Stimulated activated CD8-positive, alpha-beta memory T cell treated with anti-CD3 and anti-CD28 coated beads, Interleukin-4, amount 100 ng/mL, for 4 hours (primary cell): ENCODE measurements around the gene PRPSAP1.

Experiments used
- DNase-seq, 2 donors: peaks; one replicate each; pipeline ENCODE4 v3.0.0-alpha.2; 2020; ENCODE audit warnings: low read depth in 2 of 2, low spot score in 1 of 2

Gene PRPSAP1

GRCh38 chr17:76353599-76354316 lies at the start of gene PRPSAP1:
TSS of gene PRPSAP1 (minus strand) at chr17:76353916. CDS start at chr17:76353703, 213 bp downstream.
- peak; percentile 58 to 59 for DNase-seq

- no peak for DNase-seq
These were observed 49.0 kb upstream of the PRPSAP1 start for GRCh38 chr17:76402711-76403110.

GRCh38 chr17:76399175-76400172 lies 45.8 kb upstream of the PRPSAP1 start:
- no peak for DNase-seq

- DNase-seq = no peak
These were observed 44.9 kb upstream of the PRPSAP1 start for GRCh38 chr17:76398523-76399174.

- peak; percentile 59 to 90 for DNase-seq
These were observed 44.2 kb upstream of the PRPSAP1 start for GRCh38 chr17:76397687-76398522.

GRCh38 chr17:76397184-76397583 lies 43.5 kb upstream of the PRPSAP1 start:
- no peak for DNase-seq

GRCh38 chr17:76395980-76396379 lies 42.3 kb upstream of the PRPSAP1 start:
- DNase-seq = no peak

GRCh38 chr17:76394166-76394565 lies 40.5 kb upstream of the PRPSAP1 start:
- no peak for DNase-seq

GRCh38 chr17:76391200-76391715 lies 37.5 kb upstream of the PRPSAP1 start:
- no peak for DNase-seq

GRCh38 chr17:76390003-76390421 lies 36.3 kb upstream of the PRPSAP1 start:
- no peak for DNase-seq

- DNase-seq = no peak
These were observed 35.5 kb upstream of the PRPSAP1 start for GRCh38 chr17:76388966-76389888.

- DNase-seq = no peak
These were observed 33.5 kb upstream of the PRPSAP1 start for GRCh38 chr17:76386966-76387765.

- DNase-seq = peak; percentile 67 to 74
These were observed 32.4 kb upstream of the PRPSAP1 start for GRCh38 chr17:76385892-76386786.

GRCh38 chr17:76384987-76385891 lies 31.5 kb upstream of the PRPSAP1 start:
- peak in 1 of 2 donors; percentile 27 for DNase-seq

- peak; percentile 19 to 42 for DNase-seq
These were observed 30.7 kb upstream of the PRPSAP1 start, which contains the start of gene SPHK1 for GRCh38 chr17:76384222-76384986. TSS of gene SPHK1 (plus strand) at chr17:76384609. CDS start at chr17:76385645, 1,036 bp downstream.
